ENCODE measurements around the gene HYAL1.
A peak's percentile ranks its signal among the peaks of the same experiment; 100 is the strongest.

Gene HYAL1

GRCh38 chr3:50325497-50326181 is 22.3 kb upstream of the HYAL1 start:
- ATAC-seq (ENCODE audit: low read depth) (no peak), DNase-seq (ENCODE audit: low spot score in 2 of 2) (no peak)
- Mint-ChIP-seq H3K27ac (no peak overlapping the region), H3K36me3 (peaks cover 3% of the 10 kb centered on the region), H3K4me1 (peaks cover 17% of the 10 kb centered on the region), H3K9me3 (no peaks in the 10 kb centered on the region), H3K4me3 (no peak overlapping the region), H3K27me3 (no peaks in the 10 kb centered on the region)

GRCh38 chr3:50325113-50325480 is 21.7 kb upstream of the HYAL1 start:
- Mint-ChIP-seq H3K4me1 (peaks cover 23% of the 10 kb centered on the region), H3K27me3 (no peaks in the 10 kb centered on the region), H3K27ac (no peak overlapping the region), H3K9me3 (no peaks in the 10 kb centered on the region), H3K4me3 (no peak overlapping the region), H3K36me3 (no peaks in the 10 kb centered on the region)
- DNase-seq (ENCODE audit: low spot score in 2 of 2): no peak
- no peak for ATAC-seq (ENCODE audit: low read depth)

GRCh38 chr3:50324351-50325112 is 21.2 kb upstream of the HYAL1 start:
- no peaks in the 10 kb centered on the region for H3K27me3 Mint-ChIP-seq
- H3K36me3 Mint-ChIP-seq: no peaks in the 10 kb centered on the region
- ATAC-seq (ENCODE audit: low read depth): peak; percentile 10
- H3K4me3 Mint-ChIP-seq: no peak overlapping the region
- no peaks in the 10 kb centered on the region for H3K9me3 Mint-ChIP-seq
- DNase-seq (ENCODE audit: low spot score in 2 of 2): no peak
- H3K4me1 Mint-ChIP-seq: peaks cover 25% of the 10 kb centered on the region
- H3K27ac Mint-ChIP-seq: no peak overlapping the region

- Mint-ChIP-seq H3K36me3 (no peaks in the 10 kb centered on the region), H3K27ac (no peak overlapping the region), H3K9me3 (no peaks in the 10 kb centered on the region), H3K4me3 (no peak overlapping the region), H3K27me3 (no peaks in the 10 kb centered on the region), H3K4me1 (peaks cover 33% of the 10 kb centered on the region)
- no peak for ATAC-seq (ENCODE audit: low read depth)
- no peak for DNase-seq (ENCODE audit: low spot score in 2 of 2)
These were observed 20.3 kb upstream of the HYAL1 start for GRCh38 chr3:50323614-50324199.

- Mint-ChIP-seq H3K9me3 (no peaks in the 10 kb centered on the region), H3K36me3 (no peaks in the 10 kb centered on the region), H3K4me3 (peak overlapping the region; percentile 3), H3K27me3 (no peaks in the 10 kb centered on the region), H3K27ac (no peak overlapping the region), H3K4me1 (peaks cover 34% of the 10 kb centered on the region)
- DNase-seq (ENCODE audit: low spot score in 2 of 2): no peak
- no peak for ATAC-seq (ENCODE audit: low read depth)
These were observed 19.8 kb upstream of the HYAL1 start for GRCh38 chr3:50323092-50323600.

- H3K4me1 Mint-ChIP-seq: peaks cover 36% of the 10 kb centered on the region
These were observed 19.2 kb upstream of the HYAL1 start, which contains the start of gene HYAL2 for GRCh38 chr3:50322386-50323091. Gene HYAL2, minus strand, starts transcription at chr3:50322745. Its CDS starts 2,256 bp downstream, at chr3:50320489.

GRCh38 chr3:50322115-50322385 is 18.7 kb upstream of the HYAL1 start:
- peaks cover 36% of the 10 kb centered on the region for H3K4me1 Mint-ChIP-seq
- H3K4me3 Mint-ChIP-seq: no peak overlapping the region
- H3K36me3 Mint-ChIP-seq: no peaks in the 10 kb centered on the region
- DNase-seq (ENCODE audit: low spot score in 2 of 2) (no peak), ATAC-seq (ENCODE audit: low read depth) (no peak)
- no peaks in the 10 kb centered on the region for H3K27me3 Mint-ChIP-seq
- H3K9me3 Mint-ChIP-seq: no peaks in the 10 kb centered on the region
- no peak overlapping the region for H3K27ac Mint-ChIP-seq

More at GRCh38 chr3:50322386-50323091, 19.2 kb upstream of the HYAL1 start, which contains the start of gene HYAL2:
- Mint-ChIP-seq H3K9me3 (no peaks in the 10 kb centered on the region), H3K4me3 (peak within 1 kb of the TSS; percentile 86), H3K27me3 (no peaks in the 10 kb centered on the region), H3K27ac (peak within 1 kb of the TSS; percentile 91), H3K36me3 (no peaks in the 10 kb centered on the region)
- ATAC-seq (ENCODE audit: low read depth) (no peak), DNase-seq (ENCODE audit: low spot score in 2 of 2) (no peak)

- ATAC-seq (ENCODE audit: low read depth) (peak; percentile 77), DNase-seq (ENCODE audit: low spot score in 2 of 2) (peak; percentile 78 to 81)
- Mint-ChIP-seq H3K36me3 (no peaks in the 10 kb centered on the region), H3K4me3 (peak overlapping the region; percentile 86), H3K4me1 (peaks cover 37% of the 10 kb centered on the region), H3K9me3 (no peaks in the 10 kb centered on the region), H3K27ac (peak overlapping the region; percentile 91), H3K27me3 (no peaks in the 10 kb centered on the region)
These were observed 18.2 kb upstream of the HYAL1 start for GRCh38 chr3:50321336-50322114.

GRCh38 chr3:50320853-50321335 is 17.5 kb upstream of the HYAL1 start:
- no peak for DNase-seq (ENCODE audit: low spot score in 2 of 2)

GRCh38 chr3:50319894-50320625 is 16.7 kb upstream of the HYAL1 start:
- H3K36me3 Mint-ChIP-seq: no peaks in the 10 kb centered on the region
- H3K9me3 Mint-ChIP-seq: no peaks in the 10 kb centered on the region
- H3K4me1 Mint-ChIP-seq: peaks cover 42% of the 10 kb centered on the region
- ATAC-seq (ENCODE audit: low read depth): no peak
- H3K4me3 Mint-ChIP-seq: peak overlapping the region; percentile 91
- peak overlapping the region; percentile 72 for H3K27ac Mint-ChIP-seq
- no peaks in the 10 kb centered on the region for H3K27me3 Mint-ChIP-seq
- no peak for DNase-seq (ENCODE audit: low spot score in 2 of 2)

More at GRCh38 chr3:50320853-50321335, 17.5 kb upstream of the HYAL1 start:
- Mint-ChIP-seq H3K4me3 (peak overlapping the region; percentile 91), H3K27ac (peak overlapping the region; percentile 91), H3K4me1 (peaks cover 38% of the 10 kb centered on the region), H3K36me3 (no peaks in the 10 kb centered on the region), H3K27me3 (no peaks in the 10 kb centered on the region), H3K9me3 (no peaks in the 10 kb centered on the region)
- peak; percentile 56 for ATAC-seq (ENCODE audit: low read depth)

GRCh38 chr3:50319181-50319893 is 16.0 kb upstream of the HYAL1 start:
- DNase-seq (ENCODE audit: low spot score in 2 of 2): no peak
- no peak overlapping the region for H3K27ac Mint-ChIP-seq
- ATAC-seq (ENCODE audit: low read depth): no peak
- H3K4me3 Mint-ChIP-seq: peak overlapping the region; percentile 32
- H3K36me3 Mint-ChIP-seq: no peaks in the 10 kb centered on the region
- H3K9me3 Mint-ChIP-seq: no peaks in the 10 kb centered on the region
- H3K4me1 Mint-ChIP-seq: peaks cover 39% of the 10 kb centered on the region
- H3K27me3 Mint-ChIP-seq: no peaks in the 10 kb centered on the region

- no peaks in the 10 kb centered on the region for H3K36me3 Mint-ChIP-seq
- no peaks in the 10 kb centered on the region for H3K9me3 Mint-ChIP-seq
- no peaks in the 10 kb centered on the region for H3K27me3 Mint-ChIP-seq
- H3K4me1 Mint-ChIP-seq: peaks cover 39% of the 10 kb centered on the region
- H3K27ac Mint-ChIP-seq: no peak overlapping the region
- no peak for DNase-seq (ENCODE audit: low spot score in 2 of 2)
- peak overlapping the region; percentile 29 for H3K4me3 Mint-ChIP-seq
- no peak for ATAC-seq (ENCODE audit: low read depth)
These were observed 15.2 kb upstream of the HYAL1 start for GRCh38 chr3:50318615-50319014.
